ENCODE data around the gene FAM219B.
A peak's percentile ranks its signal among the peaks of the same experiment; 100 is the strongest.

The FAM219B gene

GRCh38 chr15:74872702-74873035 is 34.0 kb downstream of the FAM219B start:
- no peak for DNase-seq (ENCODE audit: low read depth)

- peak; percentile 61 for DNase-seq (ENCODE audit: low read depth)
These were observed 36.0 kb downstream of the FAM219B start for GRCh38 chr15:74870436-74871215.

GRCh38 chr15:74869726-74870407 is 36.8 kb downstream of the FAM219B start:
- peak; percentile 27 for DNase-seq (ENCODE audit: low read depth)

- DNase-seq (ENCODE audit: low read depth) = peak; percentile 27
These were observed 37.3 kb downstream of the FAM219B start for GRCh38 chr15:74869372-74869725.

GRCh38 chr15:74868059-74868458 is 38.6 kb downstream of the FAM219B start:
- no peak for DNase-seq (ENCODE audit: low read depth)

GRCh38 chr15:74867466-74868038 is 39.1 kb downstream of the FAM219B start:
- DNase-seq (ENCODE audit: low read depth) = no peak

GRCh38 chr15:74866090-74866489 is 40.6 kb downstream of the FAM219B start:
- DNase-seq (ENCODE audit: low read depth) = peak; percentile 85

- DNase-seq (ENCODE audit: low read depth) = no peak
These were observed 41.3 kb downstream of the FAM219B start for GRCh38 chr15:74865316-74865715.

- no peak for DNase-seq (ENCODE audit: low read depth)
These were observed 42.4 kb downstream of the FAM219B start for GRCh38 chr15:74864296-74864695.

GRCh38 chr15:74863239-74864056 is 43.2 kb downstream of the FAM219B start:
- DNase-seq (ENCODE audit: low read depth) = peak; percentile 28

- no peak for DNase-seq (ENCODE audit: low read depth)
These were observed 48.3 kb downstream of the FAM219B start for GRCh38 chr15:74858369-74858740.

GRCh38 chr15:74857671-74858368 is 48.8 kb downstream of the FAM219B start:
- DNase-seq (ENCODE audit: low read depth) = no peak

GRCh38 chr15:74857082-74857655 is 49.5 kb downstream of the FAM219B start:
- no peak for DNase-seq (ENCODE audit: low read depth)

GRCh38 chr15:74856537-74856936 is 50.1 kb downstream of the FAM219B start:
- no peak for DNase-seq (ENCODE audit: low read depth)

- DNase-seq (ENCODE audit: low read depth) = no peak
These were observed 50.8 kb downstream of the FAM219B start for GRCh38 chr15:74855857-74856256.

- no peak for DNase-seq (ENCODE audit: low read depth)
These were observed 52.1 kb downstream of the FAM219B start for GRCh38 chr15:74854453-74855022.

GRCh38 chr15:74851960-74852359 is 54.7 kb downstream of the FAM219B start:
- DNase-seq (ENCODE audit: low read depth) = no peak

- no peak for DNase-seq (ENCODE audit: low read depth)
These were observed 56.3 kb downstream of the FAM219B start for GRCh38 chr15:74850393-74850792.

Data from amniotic epithelial cell (primary cell).